Pulmonary artery endothelial cell (primary cell): ENCODE measurements around the gene GTF2I. TPM values are rescaled to one million over a fixed set of nuclear protein-coding genes. Genes with fewer than 3 reads are reported as not detected.
"Not testable (repeated sequence)": the region's sequence is repeated elsewhere in the genome, so short reads cannot be mapped to it uniquely, and the experiment has no call there.

ENCODE experiments used
- DNase-seq: peaks from one replicate; pipeline ENCODE4 v3.0.0-alpha.2; 2011; ENCODE audit warnings: low read depth, low spot score
- total RNA-seq: library from RNA; depleted of rRNA; stranded (reverse); fragments of >200 nt; gene quantifications from 2 replicates; pipeline ENCODE4 v1.2.3, GENCODE V29; 2014

The GTF2I gene
- 94.6 and 169 TPM in 2 replicates for total RNA-seq

GRCh38 chr7:74657692-74658177 is at the start of gene GTF2I:
TSS of gene GTF2I (plus strand) at chr7:74657718. CDS start at chr7:74689129, 31,411 bp downstream.
- DNase-seq, result no peak

- no peak for DNase-seq
Measured at GRCh38 chr7:74612015-74612829, 45.3 kb upstream of the GTF2I start.

- DNase-seq, result no peak
Measured at GRCh38 chr7:74615933-74616780, 41.4 kb upstream of the GTF2I start.

- no peak for DNase-seq
Measured at GRCh38 chr7:74617180-74617744, 40.3 kb upstream of the GTF2I start.

- DNase-seq, result no peak
Measured at GRCh38 chr7:74619235-74619860, 38.2 kb upstream of the GTF2I start.

- no peak for DNase-seq
Measured at GRCh38 chr7:74622228-74622749, 35.2 kb upstream of the GTF2I start.

GRCh38 chr7:74623135-74623534 is 34.4 kb upstream of the GTF2I start:
- DNase-seq, result no peak

GRCh38 chr7:74625446-74625845 is 32.1 kb upstream of the GTF2I start:
- DNase-seq, result no peak

- DNase-seq, result no peak
Measured at GRCh38 chr7:74627661-74628411, 29.7 kb upstream of the GTF2I start.

- no peak for DNase-seq
Measured at GRCh38 chr7:74632505-74632904, 25.0 kb upstream of the GTF2I start.

- DNase-seq, result no peak
Measured at GRCh38 chr7:74633451-74633921, 24.0 kb upstream of the GTF2I start.

- no peak for DNase-seq
Measured at GRCh38 chr7:74637745-74638144, 19.8 kb upstream of the GTF2I start.

GRCh38 chr7:74650055-74650454 is 7.5 kb upstream of the GTF2I start:
- not testable (repeated sequence) for DNase-seq

GRCh38 chr7:74650493-74651132 is 6.9 kb upstream of the GTF2I start:
- DNase-seq, result not testable (repeated sequence)

GRCh38 chr7:74651133-74651504 is 6.4 kb upstream of the GTF2I start:
- not testable (repeated sequence) for DNase-seq

GRCh38 chr7:74653686-74654181 is 3.8 kb upstream of the GTF2I start:
- no peak for DNase-seq

- DNase-seq, result no peak
Measured at GRCh38 chr7:74654811-74655210, 2.7 kb upstream of the GTF2I start.

- no peak for DNase-seq
Measured at GRCh38 chr7:74655324-74655723, 2.2 kb upstream of the GTF2I start.

- no peak for DNase-seq
Measured at GRCh38 chr7:74655768-74656440, 1.6 kb upstream of the GTF2I start.
